Measurements from ENCODE around the gene ICAM1.
"Not testable (repeated sequence)": the region's sequence is repeated elsewhere in the genome, so short reads cannot be mapped to it uniquely, and the experiment has no call there.

The ICAM1 gene

DNA sequence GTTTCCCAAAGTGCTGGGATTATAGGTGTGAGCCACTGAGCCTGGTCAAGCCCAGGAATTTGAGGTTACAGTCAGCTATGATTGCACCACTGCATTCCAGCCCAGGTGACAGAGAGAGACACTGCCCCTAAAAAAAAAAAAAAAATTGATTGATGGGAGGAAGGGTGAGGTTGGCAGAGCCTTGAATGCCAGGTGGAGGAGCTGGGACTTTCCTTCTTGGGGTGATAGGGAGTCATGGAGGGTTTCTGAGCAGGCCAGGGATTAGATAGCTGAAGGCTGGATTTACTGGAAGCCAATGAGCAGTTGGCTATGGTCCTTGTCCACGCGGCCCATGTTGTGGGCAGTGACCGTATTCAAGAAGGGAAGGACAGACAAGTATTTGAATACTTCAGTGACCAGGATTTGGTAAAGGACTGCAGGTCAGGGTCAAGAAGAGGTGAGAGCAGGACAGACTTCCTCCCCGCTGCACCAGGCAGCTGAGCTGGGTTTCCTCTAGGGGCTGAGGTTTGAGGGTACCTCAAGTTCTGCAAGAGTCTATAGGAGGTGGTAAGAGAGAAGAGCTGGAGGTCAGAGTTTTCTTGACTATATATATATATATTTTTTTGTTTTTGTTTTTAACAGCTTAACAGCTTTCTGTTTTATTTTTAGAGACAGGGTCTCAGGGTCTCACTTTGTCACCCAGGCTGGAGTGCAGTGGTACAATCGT, 9.0 kb downstream of the ICAM1 start:
- no peak for DNase-seq

DNA sequence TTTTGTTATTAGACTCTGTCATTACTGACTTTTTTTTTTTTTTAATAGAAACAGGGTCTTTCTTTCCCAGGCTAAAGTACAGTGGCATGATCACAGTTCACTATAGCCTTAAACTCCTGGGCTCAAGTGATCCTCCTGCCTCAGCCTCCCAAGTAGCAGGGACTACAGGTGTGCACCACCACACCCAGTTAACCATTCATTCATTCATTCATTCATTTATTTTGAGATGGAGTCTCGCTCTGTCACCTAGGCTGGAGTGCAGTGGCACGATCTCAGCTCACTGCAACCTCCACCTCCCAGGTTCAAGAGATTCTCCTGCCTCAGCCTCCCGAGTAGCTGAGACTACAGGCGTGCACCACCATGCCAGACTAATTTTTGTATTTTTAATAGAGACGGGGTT, 11.1 kb downstream of the ICAM1 start:
- DNase-seq, result not testable (repeated sequence)

GRCh38 chr19:10283301-10284064, 12.6 kb downstream of the ICAM1 start:
- no peak for DNase-seq

DNA sequence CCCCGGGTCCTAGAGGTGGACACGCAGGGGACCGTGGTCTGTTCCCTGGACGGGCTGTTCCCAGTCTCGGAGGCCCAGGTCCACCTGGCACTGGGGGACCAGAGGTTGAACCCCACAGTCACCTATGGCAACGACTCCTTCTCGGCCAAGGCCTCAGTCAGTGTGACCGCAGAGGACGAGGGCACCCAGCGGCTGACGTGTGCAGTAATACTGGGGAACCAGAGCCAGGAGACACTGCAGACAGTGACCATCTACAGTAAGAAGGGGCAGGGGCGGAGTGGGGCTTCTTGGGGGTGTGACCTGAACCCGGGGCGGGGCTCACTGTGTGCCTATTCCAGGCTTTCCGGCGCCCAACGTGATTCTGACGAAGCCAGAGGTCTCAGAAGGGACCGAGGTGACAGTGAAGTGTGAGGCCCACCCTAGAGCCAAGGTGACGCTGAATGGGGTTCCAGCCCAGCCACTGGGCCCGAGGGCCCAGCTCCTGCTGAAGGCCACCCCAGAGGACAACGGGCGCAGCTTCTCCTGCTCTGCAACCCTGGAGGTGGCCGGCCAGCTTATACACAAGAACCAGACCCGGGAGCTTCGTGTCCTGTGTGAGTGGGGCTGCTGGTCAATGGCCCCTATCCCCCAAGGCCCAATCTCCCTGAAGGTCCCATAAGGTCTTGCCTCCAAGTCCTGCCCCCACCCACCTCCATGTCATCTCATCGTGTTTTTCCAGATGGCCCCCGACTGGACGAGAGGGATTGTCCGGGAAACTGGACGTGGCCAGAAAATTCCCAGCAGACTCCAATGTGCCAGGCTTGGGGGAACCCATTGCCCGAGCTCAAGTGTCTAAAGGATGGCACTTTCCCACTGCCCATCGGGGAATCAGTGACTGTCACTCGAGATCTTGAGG, 13.4 kb downstream of the ICAM1 start:
- no peak for DNase-seq

DNA sequence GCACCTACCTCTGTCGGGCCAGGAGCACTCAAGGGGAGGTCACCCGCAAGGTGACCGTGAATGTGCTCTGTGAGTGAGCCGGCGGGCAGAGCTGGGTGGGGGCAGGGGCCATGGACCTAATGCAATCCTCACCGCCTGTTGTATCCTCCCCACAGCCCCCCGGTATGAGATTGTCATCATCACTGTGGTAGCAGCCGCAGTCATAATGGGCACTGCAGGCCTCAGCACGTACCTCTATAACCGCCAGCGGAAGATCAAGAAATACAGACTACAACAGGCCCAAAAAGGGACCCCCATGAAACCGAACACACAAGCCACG, 14.0 kb downstream of the ICAM1 start:
- no peak for DNase-seq

DNA sequence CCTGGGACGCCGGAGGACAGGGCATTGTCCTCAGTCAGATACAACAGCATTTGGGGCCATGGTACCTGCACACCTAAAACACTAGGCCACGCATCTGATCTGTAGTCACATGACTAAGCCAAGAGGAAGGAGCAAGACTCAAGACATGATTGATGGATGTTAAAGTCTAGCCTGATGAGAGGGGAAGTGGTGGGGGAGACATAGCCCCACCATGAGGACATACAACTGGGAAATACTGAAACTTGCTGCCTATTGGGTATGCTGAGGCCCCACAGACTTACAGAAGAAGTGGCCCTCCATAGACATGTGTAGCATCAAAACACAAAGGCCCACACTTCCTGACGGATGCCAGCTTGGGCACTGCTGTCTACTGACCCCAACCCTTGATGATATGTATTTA, 14.5 kb downstream of the ICAM1 start:
- DNase-seq, result no peak

DNA sequence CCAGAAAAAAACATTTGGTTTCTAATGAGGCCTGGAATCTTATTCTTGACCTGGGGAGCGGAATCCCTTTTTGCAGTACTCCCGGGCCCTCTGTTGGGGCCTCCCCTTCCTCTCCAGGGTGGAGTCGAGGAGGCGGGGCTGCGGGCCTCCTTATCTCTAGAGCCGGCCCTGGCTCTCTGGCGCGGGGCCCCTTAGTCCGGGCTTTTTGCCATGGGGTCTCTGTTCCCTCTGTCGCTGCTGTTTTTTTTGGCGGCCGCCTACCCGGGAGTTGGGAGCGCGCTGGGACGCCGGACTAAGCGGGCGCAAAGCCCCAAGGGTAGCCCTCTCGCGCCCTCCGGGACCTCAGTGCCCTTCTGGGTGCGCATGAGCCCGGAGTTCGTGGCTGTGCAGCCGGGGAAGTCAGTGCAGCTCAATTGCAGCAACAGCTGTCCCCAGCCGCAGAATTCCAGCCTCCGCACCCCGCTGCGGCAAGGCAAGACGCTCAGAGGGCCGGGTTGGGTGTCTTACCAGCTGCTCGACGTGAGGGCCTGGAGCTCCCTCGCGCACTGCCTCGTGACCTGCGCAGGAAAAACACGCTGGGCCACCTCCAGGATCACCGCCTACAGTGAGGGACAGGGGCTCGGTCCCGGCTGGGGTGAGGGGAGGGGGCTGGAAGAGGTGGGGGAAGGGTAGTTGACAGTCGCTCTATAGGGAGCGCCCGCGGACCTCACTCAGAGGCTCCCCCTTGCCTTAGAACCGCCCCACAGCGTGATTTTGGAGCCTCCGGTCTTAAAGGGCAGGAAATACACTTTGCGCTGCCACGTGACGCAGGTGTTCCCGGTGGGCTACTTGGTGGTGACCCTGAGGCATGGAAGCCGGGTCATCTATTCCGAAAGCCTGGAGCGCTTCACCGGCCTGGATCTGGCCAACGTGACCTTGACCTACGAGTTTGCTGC, 16.1 kb downstream of the ICAM1 start, which contains the start of gene ICAM4:
ICAM4 (plus strand) TSS at position 153 of the 935 bp plus-strand sequence; CDS start at position 211, 58 bp downstream.
- DNase-seq, result no peak

DNA sequence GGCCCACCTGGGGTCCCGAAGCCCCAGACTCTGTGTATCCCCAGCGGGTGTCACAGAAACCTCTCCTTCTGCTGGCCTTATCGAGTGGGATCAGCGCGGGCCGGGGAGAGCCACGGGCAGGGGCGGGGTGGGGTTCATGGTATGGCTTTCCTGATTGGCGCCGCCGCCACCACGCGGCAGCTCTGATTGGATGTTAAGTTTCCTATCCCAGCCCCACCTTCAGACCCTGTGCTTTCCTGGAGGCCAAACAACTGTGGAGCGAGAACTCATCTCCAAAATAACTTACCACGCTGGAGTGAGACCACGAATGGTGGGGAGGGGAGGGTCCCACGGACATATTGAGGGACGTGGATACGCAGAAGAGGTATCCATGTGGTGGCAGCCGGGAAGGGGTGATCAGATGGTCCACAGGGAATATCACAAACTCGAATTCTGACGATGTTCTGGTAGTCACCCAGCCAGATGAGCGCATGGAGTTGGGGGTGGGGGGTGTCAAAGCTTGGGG, 17.8 kb downstream of the ICAM1 start:
- peak; percentile 17 for DNase-seq

DNA sequence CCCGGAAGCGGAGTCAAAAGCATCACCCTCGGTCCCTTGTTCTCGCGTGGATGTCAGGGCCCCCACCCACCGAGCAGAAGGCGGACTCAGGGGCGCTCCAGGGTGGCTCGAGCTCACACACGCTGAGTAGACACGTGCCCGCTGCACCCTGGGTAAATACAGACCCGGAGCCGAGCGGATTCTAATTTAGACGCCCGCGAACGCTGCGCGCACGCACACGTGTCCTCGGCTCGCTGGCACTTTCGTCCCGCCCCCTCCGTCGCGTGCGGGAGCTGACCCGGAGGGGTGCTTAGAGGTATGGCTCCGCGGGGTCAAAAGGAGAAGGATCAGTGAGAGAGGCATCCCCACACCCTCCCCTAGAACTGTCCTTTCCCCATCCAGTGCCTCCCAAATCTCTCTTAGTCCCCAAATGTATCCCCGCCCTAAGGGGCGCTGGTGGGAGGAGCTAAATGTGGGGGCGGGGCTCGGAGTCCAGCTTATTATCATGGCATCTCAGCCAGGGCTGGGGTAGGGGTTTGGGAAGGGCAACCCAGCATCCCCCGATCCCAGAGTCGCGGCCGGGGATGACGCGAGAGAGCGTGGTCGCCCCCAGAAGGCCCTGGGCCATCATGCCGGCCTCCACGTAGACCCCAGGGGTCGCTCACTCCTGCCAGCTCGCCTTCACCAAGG, 18.4 kb downstream of the ICAM1 start:
- peak; percentile 80 for DNase-seq

GRCh38 chr19:10289836-10290356, 19.0 kb downstream of the ICAM1 start, which contains the start of gene ICAM5:
ICAM5 (plus strand) TSS chr19:10289952; CDS start chr19:10290044, 92 bp downstream.
- DNase-seq, result peak; percentile 54

DNA sequence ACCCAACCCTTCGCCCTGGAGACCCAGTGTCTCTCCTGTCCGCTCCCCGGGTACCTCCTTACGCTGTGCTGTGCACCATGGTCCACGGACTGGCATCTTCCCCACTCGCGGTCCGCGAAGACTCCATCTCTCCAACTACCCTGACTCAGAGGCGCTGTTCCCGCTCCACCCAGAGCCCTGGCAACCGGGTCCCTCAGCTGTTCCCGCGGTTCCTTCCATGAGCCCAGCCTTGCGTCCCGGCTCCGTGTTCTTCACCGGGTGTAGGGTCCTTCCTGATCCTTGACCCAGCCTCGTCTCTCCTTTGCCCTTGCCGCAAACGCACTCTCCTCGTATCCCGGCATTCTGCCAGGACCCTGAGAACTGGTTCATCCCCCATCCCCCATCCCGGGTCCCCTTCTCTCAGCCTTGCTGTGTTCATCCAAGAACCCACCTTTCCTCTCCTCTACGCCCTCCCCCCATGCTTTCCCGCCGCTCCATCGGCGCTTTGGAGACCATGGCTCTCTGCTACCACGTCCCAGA, 19.5 kb downstream of the ICAM1 start:
- peak; percentile 44 for DNase-seq

DNA sequence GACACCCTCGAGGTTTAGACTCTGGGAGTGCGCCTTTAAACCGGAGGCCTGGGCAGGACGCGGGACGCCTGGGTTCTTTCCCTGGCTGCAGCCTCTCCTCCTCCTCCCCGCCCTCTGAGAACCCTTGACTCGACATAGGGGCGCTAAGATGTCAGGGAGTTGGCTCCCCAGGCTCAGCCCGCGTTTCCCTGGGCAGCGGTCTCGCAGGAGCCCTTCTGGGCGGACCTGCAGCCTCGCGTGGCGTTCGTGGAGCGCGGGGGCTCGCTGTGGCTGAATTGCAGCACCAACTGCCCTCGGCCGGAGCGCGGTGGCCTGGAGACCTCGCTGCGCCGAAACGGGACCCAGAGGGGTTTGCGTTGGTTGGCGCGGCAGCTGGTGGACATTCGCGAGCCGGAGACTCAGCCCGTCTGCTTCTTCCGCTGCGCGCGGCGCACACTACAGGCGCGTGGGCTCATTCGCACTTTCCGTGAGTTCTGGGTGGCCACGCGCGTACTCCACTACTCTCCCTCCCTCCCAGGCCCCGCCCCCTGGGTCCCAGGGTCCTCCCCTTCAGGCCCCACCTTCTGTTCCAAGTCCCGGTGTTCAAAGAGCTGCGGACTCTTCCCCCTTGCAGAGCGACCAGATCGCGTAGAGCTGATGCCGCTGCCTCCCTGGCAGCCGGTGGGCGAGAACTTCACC, 20.1 kb downstream of the ICAM1 start:
- DNase-seq, result peak; percentile 32

DNA sequence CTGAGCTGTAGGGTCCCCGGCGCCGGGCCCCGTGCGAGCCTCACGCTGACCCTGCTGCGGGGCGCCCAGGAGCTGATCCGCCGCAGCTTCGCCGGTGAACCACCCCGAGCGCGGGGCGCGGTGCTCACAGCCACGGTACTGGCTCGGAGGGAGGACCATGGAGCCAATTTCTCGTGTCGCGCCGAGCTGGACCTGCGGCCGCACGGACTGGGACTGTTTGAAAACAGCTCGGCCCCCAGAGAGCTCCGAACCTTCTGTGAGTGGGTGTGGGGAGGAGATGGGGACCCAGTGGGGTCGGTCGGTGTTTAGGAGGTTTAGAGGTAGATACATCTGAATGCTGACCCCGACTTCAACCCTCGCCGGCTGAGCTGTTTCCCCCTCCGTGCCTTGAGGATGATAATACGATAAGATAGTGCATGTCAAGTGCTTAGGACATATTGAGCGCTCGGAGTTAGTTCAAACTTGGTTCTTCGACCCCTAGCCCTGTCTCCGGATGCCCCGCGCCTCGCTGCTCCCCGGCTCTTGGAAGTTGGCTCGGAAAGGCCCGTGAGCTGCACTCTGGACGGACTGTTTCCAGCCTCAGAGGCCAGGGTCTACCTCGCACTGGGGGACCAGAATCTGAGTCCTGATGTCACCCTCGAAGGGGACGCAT, 20.8 kb downstream of the ICAM1 start:
- DNase-seq, result no peak

DNA sequence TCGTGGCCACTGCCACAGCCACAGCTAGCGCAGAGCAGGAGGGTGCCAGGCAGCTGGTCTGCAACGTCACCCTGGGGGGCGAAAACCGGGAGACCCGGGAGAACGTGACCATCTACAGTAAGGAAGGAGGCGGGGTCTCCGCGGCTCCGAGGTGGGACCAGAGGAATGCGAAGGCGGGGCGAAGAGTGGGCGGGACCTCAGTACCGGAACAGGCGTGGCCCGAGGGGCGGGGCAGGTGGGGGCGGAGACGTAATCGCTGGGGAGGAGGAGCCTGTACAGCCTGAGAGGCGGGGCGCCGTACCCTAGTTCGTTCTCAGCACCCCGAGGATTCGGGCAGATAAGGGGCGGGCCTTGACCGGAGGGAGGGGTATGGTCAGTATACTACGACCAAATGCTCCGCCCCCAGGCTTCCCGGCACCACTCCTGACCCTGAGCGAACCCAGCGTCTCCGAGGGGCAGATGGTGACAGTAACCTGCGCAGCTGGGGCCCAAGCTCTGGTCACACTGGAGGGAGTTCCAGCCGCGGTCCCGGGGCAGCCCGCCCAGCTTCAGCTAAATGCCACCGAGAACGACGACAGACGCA, 21.4 kb downstream of the ICAM1 start:
- no peak for DNase-seq

GRCh38 chr19:10292789-10293636, 22.1 kb downstream of the ICAM1 start:
- DNase-seq, result no peak

GRCh38 chr19:10293637-10294367, 22.9 kb downstream of the ICAM1 start:
- DNase-seq, result no peak

DNA sequence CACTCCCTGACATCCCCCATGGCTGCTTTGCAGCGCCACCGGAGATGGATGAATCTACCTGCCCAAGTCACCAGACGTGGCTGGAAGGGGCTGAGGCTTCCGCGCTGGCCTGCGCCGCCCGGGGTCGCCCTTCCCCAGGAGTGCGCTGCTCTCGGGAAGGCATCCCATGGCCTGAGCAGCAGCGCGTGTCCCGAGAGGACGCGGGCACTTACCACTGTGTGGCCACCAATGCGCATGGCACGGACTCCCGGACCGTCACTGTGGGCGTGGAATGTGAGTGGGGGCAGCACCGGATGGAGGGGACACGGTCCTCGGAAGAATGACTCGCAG, 23.4 kb downstream of the ICAM1 start:
- DNase-seq, result no peak
